IPS-NIHi11 (cell line): ENCODE measurements around the gene CBLN2.

Experiments used
- DNase-seq: peaks from one replicate; pipeline ENCODE4 v3.0.0; 2012; ENCODE audit warnings: mixed read lengths, low spot score

The CBLN2 gene

DNA sequence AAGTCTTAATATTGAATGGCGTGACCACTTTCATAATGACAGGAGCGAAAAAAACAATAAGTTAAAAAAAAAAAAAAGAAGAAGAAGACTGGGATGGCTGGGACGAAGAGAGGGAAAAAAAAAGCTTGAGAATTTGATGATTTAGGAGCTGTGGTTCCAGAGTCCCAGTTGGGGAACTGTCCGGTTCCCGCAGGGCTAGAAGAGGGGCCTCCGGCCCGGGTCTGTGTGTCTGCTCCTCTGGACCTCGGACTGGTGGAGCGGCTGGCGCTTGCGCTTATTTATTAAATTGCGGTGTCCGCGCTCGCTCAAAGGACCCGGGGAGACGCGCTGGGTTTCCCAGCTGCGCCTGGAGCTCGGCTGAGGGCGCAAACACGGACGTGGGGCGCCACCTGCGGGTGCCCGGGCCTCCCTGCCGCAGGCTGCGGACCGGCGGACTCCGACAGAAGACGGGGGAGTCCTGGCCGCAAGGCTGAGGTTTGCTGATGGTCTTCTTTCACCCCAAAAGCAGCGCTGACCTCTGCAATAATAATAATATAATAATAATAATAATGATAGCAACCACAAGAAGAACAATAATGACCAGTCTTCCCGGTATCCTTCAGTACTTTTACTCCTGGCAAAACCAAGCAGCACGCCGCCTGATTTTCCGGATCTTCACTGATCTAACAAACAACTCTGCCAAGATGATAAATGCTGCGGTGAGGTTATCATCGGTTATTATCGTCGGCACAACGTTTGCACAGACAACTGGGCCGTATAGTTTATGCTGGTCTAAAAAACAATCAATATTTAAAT is at the start of gene CBLN2:
Gene CBLN2 (minus strand): TSS at position 251 of the 795 bp plus-strand sequence. CDS start 2,182 bp downstream, outside the sequence.
- peak; percentile 86 for DNase-seq

DNA sequence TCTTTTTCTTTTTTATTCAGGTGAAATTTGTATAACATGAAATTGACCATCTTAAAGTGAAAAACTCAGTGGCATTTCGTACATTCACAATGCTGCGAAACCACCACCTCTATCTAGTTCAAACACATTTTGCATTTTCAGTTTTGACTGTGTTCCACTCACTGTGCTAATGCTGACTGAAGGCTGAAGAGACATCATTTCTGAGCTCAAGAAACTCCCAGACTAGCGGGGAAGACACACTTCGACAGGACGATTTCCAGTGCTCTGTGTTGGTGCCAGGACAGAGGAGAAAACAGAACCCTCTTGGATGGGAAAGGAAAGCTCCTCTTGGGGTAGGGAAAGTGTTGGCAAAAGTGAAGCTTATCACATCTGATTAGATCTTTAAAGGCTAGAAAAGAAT is 44.2 kb upstream of the CBLN2 start:
- no peak for DNase-seq

GRCh38 chr18:72584787-72585186 is 40.6 kb upstream of the CBLN2 start:
- DNase-seq, result no peak

GRCh38 chr18:72581976-72582375 is 37.8 kb upstream of the CBLN2 start:
- DNase-seq, result no peak

DNA sequence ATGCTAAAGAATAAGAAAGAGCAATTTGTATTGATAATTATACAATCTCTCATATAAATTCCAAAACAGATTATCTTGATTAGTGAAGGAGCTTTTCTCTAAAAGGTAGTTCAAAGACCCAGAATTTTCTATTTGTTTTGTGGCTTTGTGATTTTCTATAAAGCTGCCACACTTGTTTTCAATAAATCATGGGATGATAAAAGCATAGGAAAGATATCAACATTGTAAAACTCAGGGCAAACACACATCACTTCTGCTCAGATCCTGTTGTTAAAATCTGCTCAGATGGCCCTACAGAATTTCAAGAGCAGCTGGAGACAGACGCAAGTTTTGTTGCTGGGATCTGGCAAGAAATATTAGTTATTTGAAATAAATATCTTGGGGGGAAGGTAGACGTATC is 28.8 kb upstream of the CBLN2 start:
- DNase-seq, result no peak

DNA sequence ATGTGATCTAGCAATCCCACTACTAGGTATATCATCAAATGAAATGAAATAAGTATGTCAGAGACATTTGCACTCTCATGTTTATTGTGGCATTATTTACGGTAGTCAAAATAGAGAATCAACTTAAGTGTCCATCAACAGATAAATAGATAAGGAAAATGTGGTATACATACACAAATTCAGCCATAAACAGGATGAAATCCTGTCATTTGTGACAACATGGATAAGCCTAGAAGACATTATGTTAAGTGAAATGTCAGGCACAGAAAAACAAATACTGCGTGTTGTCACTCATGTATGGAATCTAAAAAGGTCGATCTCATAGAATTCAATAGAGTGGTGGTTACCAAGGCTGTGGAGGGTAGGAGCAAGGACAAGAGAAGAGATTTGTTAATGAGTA is 22.1 kb upstream of the CBLN2 start:
- no peak for DNase-seq

- DNase-seq, result no peak
Observed at GRCh38 chr18:72555968-72556367, 11.8 kb upstream of the CBLN2 start.

DNA sequence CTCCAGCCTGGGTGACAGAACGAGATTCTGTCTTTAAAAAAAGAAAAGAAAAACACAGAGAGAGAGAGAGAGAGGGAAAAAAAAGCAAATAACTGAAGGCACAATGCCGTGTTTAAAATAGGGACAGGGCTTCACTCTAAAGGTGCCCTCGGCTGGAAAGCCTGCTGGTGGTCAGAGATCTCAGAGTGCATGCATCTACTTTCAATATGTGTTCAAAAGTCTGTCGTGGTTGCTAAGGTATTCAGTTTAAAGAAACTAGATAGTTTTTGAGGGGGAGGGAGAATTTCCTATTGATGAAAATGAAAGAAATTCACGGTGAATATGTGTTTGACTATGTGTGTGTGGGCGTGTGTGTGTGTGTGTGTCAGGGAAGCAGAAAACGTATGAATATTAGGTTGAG is 11.0 kb upstream of the CBLN2 start:
- no peak for DNase-seq

DNA sequence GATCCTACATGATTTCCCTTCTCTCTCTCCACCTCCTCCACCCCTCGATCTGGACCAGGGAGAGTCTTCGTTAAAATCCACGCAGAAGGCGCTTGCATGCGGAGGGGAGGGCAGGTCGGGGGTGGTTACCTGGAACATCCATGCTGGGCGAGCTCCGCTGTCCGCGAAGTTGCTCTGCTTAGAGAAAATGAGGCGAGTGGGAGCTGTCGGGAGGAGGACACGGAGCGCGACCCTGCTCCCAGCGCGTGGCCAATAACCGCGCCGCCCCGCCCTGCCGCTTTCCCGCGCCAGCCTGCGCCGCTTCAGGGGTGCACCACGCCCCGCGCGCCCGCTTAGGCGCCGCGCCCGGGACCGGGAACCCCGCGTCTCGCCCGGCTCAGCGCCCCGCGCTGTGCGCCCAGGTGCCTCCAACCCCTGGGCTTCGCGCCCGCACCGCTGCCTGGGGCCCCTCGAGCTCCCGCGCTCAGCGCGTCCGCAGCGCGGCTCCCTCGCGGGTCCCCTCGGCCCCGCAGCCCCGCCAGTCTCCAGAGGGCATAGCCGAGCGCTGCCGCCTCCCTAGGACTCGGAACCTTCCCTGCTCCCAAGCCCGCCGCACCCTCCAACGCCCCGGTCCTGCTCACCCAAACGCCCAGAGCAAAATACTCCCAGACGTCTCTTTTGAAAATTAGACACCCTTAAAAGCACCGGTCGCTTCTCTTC is 636 bp downstream of the CBLN2 start:
- peak; percentile 29 for DNase-seq

DNA sequence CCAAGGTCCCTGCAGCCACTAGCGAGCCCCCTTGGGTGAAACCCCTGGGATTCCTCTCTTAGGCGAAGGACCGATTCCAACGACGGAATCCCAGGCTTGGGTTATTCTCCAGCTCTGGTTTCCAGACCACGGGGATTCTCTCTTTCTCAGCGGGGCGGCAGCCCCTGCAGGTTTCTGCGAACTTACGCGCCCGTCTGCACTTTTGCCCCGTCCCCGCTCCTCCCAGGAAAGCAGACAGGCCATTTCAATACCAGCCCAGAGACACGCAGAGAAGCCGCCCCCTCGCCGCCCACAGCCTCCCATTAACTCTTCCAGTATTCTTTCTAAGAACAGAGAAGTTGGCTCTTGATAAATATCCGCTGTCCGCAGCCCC is 1.2 kb downstream of the CBLN2 start:
- DNase-seq, result peak; percentile 23

DNA sequence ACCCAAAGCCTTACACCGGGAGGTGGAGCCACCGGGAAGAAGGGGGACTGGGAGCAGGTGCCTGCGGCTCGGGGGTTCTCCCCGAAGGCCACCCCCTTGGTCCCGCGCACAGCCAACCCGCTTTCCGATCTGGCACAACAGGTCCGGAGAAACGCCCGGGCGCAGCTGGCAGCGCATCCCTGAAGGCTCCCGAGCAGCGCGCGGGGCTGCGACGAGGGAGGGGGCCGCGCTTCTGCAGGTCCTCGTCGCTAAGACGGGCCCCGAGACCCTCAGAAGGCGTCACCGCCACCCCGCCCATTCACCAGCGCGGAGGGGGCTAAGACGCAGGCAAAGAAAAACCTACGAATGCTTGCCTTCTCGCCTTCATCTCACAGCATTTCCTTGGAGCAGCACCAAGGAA is 1.8 kb downstream of the CBLN2 start:
- peak; percentile 34 for DNase-seq

DNA sequence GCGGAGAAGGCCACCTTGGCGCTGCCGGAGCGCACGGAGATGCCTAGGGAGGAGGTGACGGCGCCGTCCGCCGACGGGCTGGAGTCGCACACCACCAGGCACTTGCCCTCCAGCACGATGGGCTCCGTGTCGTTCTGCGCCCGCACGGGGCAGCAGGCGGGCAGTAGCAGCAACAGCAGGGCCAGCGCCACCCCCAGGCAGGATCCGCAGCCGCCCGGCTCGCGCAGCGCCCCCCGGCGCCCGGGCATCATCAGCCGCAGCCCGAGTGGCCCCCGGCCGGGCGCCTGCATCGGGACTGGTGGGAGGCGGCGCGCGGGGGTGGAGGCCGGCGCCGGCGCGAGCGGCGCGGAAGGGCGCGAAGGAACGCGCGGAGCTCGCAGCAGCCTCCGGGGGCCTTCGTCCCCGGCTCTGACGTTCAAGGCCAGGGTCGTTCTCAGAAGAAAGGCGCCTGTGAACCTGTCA is 2.2 kb downstream of the CBLN2 start:
- peak; percentile 71 for DNase-seq

GRCh38 chr18:72539901-72540300 is 4.2 kb downstream of the CBLN2 start:
- DNase-seq, result no peak

DNA sequence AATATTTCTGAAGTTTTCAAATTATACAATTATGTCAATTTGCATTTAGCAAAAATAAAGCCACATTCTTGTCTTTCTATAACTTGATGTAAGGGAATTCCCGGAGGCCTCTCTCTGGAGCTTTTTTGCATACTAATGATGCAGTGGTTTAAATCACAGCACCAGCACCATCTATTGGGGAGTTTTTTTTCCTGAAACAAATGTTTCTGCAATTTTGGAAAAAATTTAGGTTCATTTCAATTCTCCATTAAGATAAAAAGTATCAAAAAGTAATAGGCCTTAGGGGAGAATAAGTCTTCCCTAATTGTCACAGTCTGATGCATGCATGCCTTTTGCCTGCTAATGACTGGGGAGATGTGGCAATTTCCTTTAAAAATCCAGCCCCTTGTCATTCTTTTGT is 13.5 kb downstream of the CBLN2 start:
- DNase-seq, result no peak

GRCh38 chr18:72504866-72505265 is 39.3 kb downstream of the CBLN2 start:
- no peak for DNase-seq

DNA sequence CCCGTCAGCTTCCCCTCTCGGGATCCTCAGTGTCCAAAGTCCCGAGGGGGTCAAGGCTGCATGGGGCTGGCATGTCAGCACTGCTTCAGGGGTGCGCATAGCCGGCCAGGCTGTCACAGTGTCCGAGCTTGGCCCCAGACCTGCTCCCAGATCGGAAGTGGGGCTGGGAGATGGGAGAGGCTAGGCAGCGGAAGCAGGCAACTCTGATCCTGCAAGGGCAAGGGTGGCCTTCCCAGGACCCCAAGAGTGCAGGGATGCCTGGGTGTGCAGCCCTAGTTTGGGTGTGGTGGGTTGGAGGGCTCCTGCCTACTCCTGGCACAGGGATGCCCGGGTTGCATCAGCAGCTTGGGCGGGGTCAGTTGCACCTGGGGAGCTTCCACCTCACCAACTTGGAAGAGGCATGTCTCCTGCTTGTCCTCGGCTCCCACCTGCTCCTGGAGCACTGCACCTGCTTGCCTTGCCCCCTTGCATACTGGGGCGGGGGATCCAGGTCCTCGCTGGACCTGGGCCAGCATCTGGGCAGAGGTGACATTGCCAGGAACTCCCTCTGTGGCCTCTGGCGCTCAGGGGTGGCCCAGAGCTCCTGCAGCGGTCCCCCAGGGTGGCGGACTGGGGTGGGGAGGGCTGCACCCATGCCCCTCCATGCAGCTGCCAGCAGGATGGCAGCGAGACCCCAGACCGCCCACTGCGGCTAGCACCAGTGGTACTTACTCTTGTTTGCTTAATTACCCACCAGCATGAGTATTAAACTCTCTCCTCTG is 41.3 kb downstream of the CBLN2 start:
- DNase-seq, result no peak

DNA sequence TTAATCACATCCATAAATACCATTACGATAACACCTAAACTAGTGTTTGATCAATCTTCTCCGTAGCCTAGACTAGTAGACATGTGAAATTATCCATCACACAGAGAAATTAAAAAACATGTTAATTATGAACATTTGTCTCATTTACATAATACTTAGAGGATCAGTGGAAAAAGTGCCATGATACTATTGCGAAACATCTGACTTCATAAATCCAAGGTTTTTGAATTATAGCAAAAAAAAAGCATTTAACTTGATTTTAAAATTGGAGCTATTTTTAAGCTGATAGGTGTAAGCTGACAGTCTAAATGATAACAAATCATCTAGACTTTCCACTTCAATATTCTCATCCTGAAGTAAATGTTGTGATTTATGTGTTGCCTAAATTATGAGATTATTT is 51.6 kb downstream of the CBLN2 start:
- DNase-seq, result no peak
